HG02642 (cell line): ENCODE measurements around the gene MPP3.

Experiments
- ATAC-seq: cut with Tn5 transposase; IDR thresholded peaks from one replicate; pipeline ENCODE4 v1.9.1; 2021; ENCODE audit warnings: mild to moderate bottlenecking; ENCODE audit not compliant: unreplicated experiment, poor library complexity

MPP3 gene

GRCh38 chr17:43779145-43780125, 53.5 kb downstream of the MPP3 start:
- peak; percentile 26 for ATAC-seq

- peak; percentile 90 for ATAC-seq
Measured at GRCh38 chr17:43778337-43779144, 54.4 kb downstream of the MPP3 start, which contains the start of gene DUSP3. Gene DUSP3 (minus strand): TSS chr17:43778977. CDS start chr17:43778924, 53 bp downstream.

GRCh38 chr17:43774304-43775250, 58.4 kb downstream of the MPP3 start:
- no peak for ATAC-seq

GRCh38 chr17:43772877-43773648, 59.9 kb downstream of the MPP3 start:
- no peak for ATAC-seq

GRCh38 chr17:43771463-43771862, 61.5 kb downstream of the MPP3 start:
- no peak for ATAC-seq

- no peak for ATAC-seq
Measured at GRCh38 chr17:43770957-43771356, 62.0 kb downstream of the MPP3 start.

GRCh38 chr17:43769859-43770258, 63.1 kb downstream of the MPP3 start:
- ATAC-seq, result no peak

- ATAC-seq, result no peak
Measured at GRCh38 chr17:43769426-43769825, 63.5 kb downstream of the MPP3 start.

- ATAC-seq, result no peak
Measured at GRCh38 chr17:43768943-43769342, 64.0 kb downstream of the MPP3 start.

GRCh38 chr17:43768382-43768781, 64.6 kb downstream of the MPP3 start:
- ATAC-seq, result no peak

- no peak for ATAC-seq
Measured at GRCh38 chr17:43767713-43768059, 65.3 kb downstream of the MPP3 start.

GRCh38 chr17:43767053-43767712, 65.8 kb downstream of the MPP3 start:
- ATAC-seq, result no peak

- no peak for ATAC-seq
Measured at GRCh38 chr17:43766413-43767052, 66.4 kb downstream of the MPP3 start.

- no peak for ATAC-seq
Measured at GRCh38 chr17:43760254-43760852, 72.6 kb downstream of the MPP3 start.

- no peak for ATAC-seq
Measured at GRCh38 chr17:43759836-43760235, 73.1 kb downstream of the MPP3 start.

GRCh38 chr17:43758497-43759174, 74.3 kb downstream of the MPP3 start, which contains the start of gene SOST:
Gene SOST (minus strand): TSS chr17:43758791. CDS start chr17:43758741, 50 bp downstream.
- ATAC-seq, result no peak

GRCh38 chr17:43758086-43758485, 74.9 kb downstream of the MPP3 start:
- ATAC-seq, result no peak
